T47D (cell line): Measurements from ENCODE around the gene FGFRL1.
"Not testable (repeated sequence)": the region's sequence is repeated elsewhere in the genome, so short reads cannot be mapped to it uniquely, and the experiment has no call there.

Experiments used
- DNase-seq, 2 experiments: peaks; one replicate each; pipeline versions ENCODE4 v3.0.0 to v3.0.0-alpha.2; 2011 to 2012; ENCODE audit warnings: low read depth in 1 of 2, low spot score in 1 of 2
- JUND ChIP-seq: IDR thresholded peaks from 2 replicates; pipeline ENCODE4 v1.6.1; 2012; ENCODE audit warnings: low read depth
- in situ Hi-C: cut with HindIII; loops from 2 replicates; pipeline ENCODE4 v1.10.0; 2016; ENCODE audit warnings: low sequenced_read_pairs, low pct_unique_long_range_greater_than_20kb

Gene FGFRL1

GRCh38 chr4:968621-969394 is 42.6 kb upstream of the FGFRL1 start:
- in situ Hi-C loops, result no loop called here
- no peak for TF ChIP-seq JUND
- DNase-seq, result no peak

GRCh38 chr4:970046-970745 is 41.2 kb upstream of the FGFRL1 start:
- in situ Hi-C loops, result no loop called here
- DNase-seq, result no peak
- no peak for TF ChIP-seq JUND

- peak in 1 of 2 experiments; percentile 31 for DNase-seq
- TF ChIP-seq JUND, result no peak
- in situ Hi-C loops, result no loop called here
These were observed 40.4 kb upstream of the FGFRL1 start for GRCh38 chr4:970854-971520.

GRCh38 chr4:971666-972500 is 39.5 kb upstream of the FGFRL1 start:
- DNase-seq, result no peak
- TF ChIP-seq JUND, result no peak
- in situ Hi-C loops, result no loop called here

GRCh38 chr4:972651-973424 is 38.6 kb upstream of the FGFRL1 start:
- DNase-seq, result peak; percentile 33 to 76
- no peak for TF ChIP-seq JUND
- in situ Hi-C loops, result no loop called here

GRCh38 chr4:973431-974397 is 37.7 kb upstream of the FGFRL1 start, which contains the start of gene DGKQ:
Gene DGKQ, minus strand, starts transcription at chr4:973569. Its CDS starts 87 bp downstream, at chr4:973482.
- in situ Hi-C loops, result no loop called here
- TF ChIP-seq JUND, result no peak
- peak; percentile 90 to 97 for DNase-seq

- DNase-seq, result no peak
These were observed 36.8 kb upstream of the FGFRL1 start for GRCh38 chr4:974668-975067.

GRCh38 chr4:976016-976415 is 35.4 kb upstream of the FGFRL1 start:
- DNase-seq, in situ Hi-C loops: not testable (repeated sequence)

More at GRCh38 chr4:974668-975067, 36.8 kb upstream of the FGFRL1 start:
- in situ Hi-C loops, result no loop called here
- TF ChIP-seq JUND, result no peak

GRCh38 chr4:978957-979701 is 32.3 kb upstream of the FGFRL1 start:
- no peak for DNase-seq
- in situ Hi-C loops, result no loop called here
- no peak for TF ChIP-seq JUND

GRCh38 chr4:982291-982690 is 29.1 kb upstream of the FGFRL1 start:
- in situ Hi-C loops, result no loop called here
- no peak for DNase-seq
- no peak for TF ChIP-seq JUND
